Progenitor cell of endocrine pancreas (in vitro differentiated cells): ENCODE measurements around the gene FAF1. TPM values are rescaled to one million over a fixed set of nuclear protein-coding genes. Genes with fewer than 3 reads are reported as not detected.
A peak's percentile ranks its signal among the peaks of the same experiment; 100 is the strongest.

Source experiments
- DNase-seq: peaks from one replicate; pipeline ENCODE4 v3.0.0; 2021; ENCODE audit warnings: low spot score; ENCODE audit not compliant: unreplicated experiment
- H3K27ac Mint-ChIP-seq: 2 replicates; pipeline ENCODE4 v1.8.0; 2021; ENCODE audit warnings: mild to moderate bottlenecking, moderate library complexity, mixed read lengths
- H3K27me3 Mint-ChIP-seq: 2 replicates; pipeline ENCODE4 v1.8.0; 2021; ENCODE audit warnings: mixed read lengths
- H3K36me3 Mint-ChIP-seq: 2 replicates; pipeline ENCODE4 v1.8.0; 2022; ENCODE audit warnings: mixed read lengths; ENCODE audit not compliant: insufficient read depth
- H3K4me1 Mint-ChIP-seq: 2 replicates; pipeline ENCODE4 v1.8.0; 2021; ENCODE audit warnings: low read depth, mixed read lengths
- H3K4me3 Mint-ChIP-seq: 2 replicates; pipeline ENCODE4 v1.8.0; 2021; ENCODE audit warnings: low read depth, mild to moderate bottlenecking, moderate library complexity, mixed read lengths
- H3K9me3 Mint-ChIP-seq: 2 replicates; pipeline ENCODE4 v1.8.0; 2021; ENCODE audit warnings: low read depth, mixed read lengths
- total RNA-seq: library from RNA; stranded (reverse); gene quantifications from 2 replicates; pipeline ENCODE4 v1.2.1, GENCODE V29; 2021
- TF ChIP-seq, protein P1 (sequence below): fragments of 200-600 bp; sonication (generic); IDR thresholded peaks from one replicate; pipeline ENCODE4 v1.5.0; 2021; ENCODE audit warnings: antibody characterized with exemption, mild to moderate bottlenecking; ENCODE audit not compliant: unreplicated experiment

The FAF1 gene
- total RNA-seq, 1 donor from 2014 or later: 49.0 TPM

DNA sequence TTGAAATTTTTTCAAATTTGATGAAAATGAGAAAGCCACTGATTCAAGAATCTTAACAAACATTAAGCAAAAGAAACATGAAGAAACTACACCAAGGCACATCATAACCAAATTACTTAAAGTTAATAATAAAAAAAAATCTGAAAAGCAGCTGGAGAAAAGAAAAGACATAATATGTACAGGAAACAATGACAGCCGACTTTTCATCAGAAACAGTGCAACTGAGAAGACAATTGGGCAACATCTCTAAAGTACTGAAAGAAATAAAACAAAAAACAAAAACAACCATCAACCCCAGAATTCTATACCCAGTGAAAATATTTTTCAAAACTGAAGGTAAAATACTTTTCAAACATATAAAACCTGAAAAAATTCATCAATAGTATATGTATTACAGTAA is 463.1 kb downstream of the FAF1 start:
- Mint-ChIP-seq H3K27ac (no peak overlapping the region), H3K4me1 (no peaks in the 10 kb centered on the region), H3K36me3 (peaks cover 22% of the 10 kb centered on the region), H3K4me3 (no peak overlapping the region), H3K27me3 (no peaks in the 10 kb centered on the region), H3K9me3 (peaks cover 18% of the 10 kb centered on the region)
- TF ChIP-seq, protein P1, sequence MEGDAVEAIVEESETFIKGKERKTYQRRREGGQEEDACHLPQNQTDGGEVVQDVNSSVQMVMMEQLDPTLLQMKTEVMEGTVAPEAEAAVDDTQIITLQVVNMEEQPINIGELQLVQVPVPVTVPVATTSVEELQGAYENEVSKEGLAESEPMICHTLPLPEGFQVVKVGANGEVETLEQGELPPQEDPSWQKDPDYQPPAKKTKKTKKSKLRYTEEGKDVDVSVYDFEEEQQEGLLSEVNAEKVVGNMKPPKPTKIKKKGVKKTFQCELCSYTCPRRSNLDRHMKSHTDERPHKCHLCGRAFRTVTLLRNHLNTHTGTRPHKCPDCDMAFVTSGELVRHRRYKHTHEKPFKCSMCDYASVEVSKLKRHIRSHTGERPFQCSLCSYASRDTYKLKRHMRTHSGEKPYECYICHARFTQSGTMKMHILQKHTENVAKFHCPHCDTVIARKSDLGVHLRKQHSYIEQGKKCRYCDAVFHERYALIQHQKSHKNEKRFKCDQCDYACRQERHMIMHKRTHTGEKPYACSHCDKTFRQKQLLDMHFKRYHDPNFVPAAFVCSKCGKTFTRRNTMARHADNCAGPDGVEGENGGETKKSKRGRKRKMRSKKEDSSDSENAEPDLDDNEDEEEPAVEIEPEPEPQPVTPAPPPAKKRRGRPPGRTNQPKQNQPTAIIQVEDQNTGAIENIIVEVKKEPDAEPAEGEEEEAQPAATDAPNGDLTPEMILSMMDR: no peak
- no peak for DNase-seq

DNA sequence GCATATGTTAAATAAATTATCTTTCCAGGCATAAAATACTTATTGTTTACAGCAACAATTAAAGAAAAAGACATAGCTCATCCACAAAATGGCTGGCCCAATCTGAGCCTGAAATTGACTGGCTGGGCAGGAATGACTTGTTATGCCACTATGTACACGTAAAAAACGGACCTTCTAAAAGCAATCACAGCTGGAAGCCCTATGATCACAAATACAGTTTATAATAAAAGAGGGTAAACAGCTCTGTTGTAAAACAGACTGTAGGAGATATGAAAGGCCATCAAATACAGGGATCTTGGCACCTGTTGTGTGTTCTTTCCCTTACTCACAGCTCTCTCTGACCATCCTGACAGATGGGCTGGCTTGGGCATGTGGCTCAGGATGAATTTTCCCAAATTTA is 466.4 kb downstream of the FAF1 start:
- H3K27me3 Mint-ChIP-seq: no peaks in the 10 kb centered on the region
- H3K27ac Mint-ChIP-seq: no peak overlapping the region
- H3K4me3 Mint-ChIP-seq: no peak overlapping the region
- peaks cover 17% of the 10 kb centered on the region for H3K9me3 Mint-ChIP-seq
- peaks cover 29% of the 10 kb centered on the region for H3K36me3 Mint-ChIP-seq
- peaks cover 15% of the 10 kb centered on the region for H3K4me1 Mint-ChIP-seq
- no peak for DNase-seq
- TF ChIP-seq, protein P1: no peak

DNA sequence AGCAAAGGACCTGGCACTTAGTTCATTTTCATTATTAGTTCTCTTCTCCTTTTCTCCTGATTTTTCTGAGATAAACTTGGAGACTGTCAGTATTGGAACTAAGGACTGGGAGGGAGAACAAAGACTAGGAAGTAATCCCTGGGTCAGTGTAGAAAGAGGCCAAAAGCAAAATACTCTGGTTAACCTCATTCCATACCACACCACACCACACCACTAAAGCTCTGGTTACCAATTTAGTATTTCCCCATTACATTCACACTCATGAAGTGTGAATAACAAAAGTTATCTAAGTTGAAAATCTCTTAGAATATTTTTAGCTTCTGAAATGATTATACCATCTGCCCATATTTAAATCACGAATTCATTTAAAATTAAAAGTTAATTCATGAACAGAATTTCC is 467.9 kb downstream of the FAF1 start:
- Mint-ChIP-seq H3K36me3 (peaks cover 19% of the 10 kb centered on the region), H3K27ac (no peak overlapping the region), H3K9me3 (peaks cover 9% of the 10 kb centered on the region), H3K27me3 (no peaks in the 10 kb centered on the region), H3K4me3 (no peak overlapping the region), H3K4me1 (peaks cover 25% of the 10 kb centered on the region)
- TF ChIP-seq, protein P1: no peak
- no peak for DNase-seq

DNA sequence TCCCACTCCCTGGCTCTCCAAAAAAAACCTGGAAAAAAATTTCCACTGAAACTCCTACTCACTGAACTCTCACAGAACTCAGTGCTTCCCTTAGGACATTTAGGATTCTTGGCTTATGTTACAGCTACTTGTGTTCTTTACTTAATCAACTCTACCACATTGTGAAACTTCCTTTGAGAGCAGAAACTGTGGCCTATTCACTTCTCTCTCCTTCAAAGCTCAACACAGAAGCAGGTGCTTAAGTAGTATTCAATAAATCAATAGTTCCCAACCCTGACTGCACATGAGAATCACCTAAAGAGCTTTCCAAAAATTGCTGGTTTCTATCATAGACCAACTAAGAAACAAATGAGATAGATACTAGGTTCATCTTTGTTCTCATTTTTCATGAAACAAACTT is 468.9 kb downstream of the FAF1 start:
- Mint-ChIP-seq H3K27ac (peak overlapping the region; percentile 59), H3K4me1 (peaks cover 25% of the 10 kb centered on the region), H3K9me3 (peaks cover 2% of the 10 kb centered on the region), H3K27me3 (no peaks in the 10 kb centered on the region), H3K4me3 (no peak overlapping the region), H3K36me3 (peaks cover 12% of the 10 kb centered on the region)
- no peak for DNase-seq
- TF ChIP-seq, protein P1: no peak

DNA sequence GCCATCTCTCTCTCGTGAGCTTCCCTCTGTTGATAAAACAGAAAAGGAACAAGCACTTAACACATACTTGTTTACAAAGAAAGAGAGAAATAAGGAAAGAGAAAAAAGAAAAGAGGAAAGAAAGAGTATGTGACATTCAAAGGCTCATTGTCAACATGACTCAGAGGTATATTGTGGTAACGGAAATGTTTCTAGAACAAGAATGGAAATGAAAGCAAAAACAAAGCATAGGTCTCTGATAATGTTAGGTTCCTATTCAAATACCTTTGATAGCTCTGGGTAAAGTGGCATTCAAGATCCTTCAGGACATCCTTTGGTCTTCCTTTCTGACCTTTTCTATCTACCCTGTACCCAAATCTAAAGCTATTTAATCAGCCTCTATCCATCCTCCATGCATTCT is 469.4 kb downstream of the FAF1 start:
- no peaks in the 10 kb centered on the region for H3K9me3 Mint-ChIP-seq
- peak overlapping the region; percentile 59 for H3K27ac Mint-ChIP-seq
- H3K36me3 Mint-ChIP-seq: peaks cover 10% of the 10 kb centered on the region
- H3K27me3 Mint-ChIP-seq: no peaks in the 10 kb centered on the region
- peaks cover 25% of the 10 kb centered on the region for H3K4me1 Mint-ChIP-seq
- DNase-seq: no peak
- no peak overlapping the region for H3K4me3 Mint-ChIP-seq
- TF ChIP-seq, protein P1: no peak
